Measurements from ENCODE around the gene GATD1.

Gene GATD1

DNA sequence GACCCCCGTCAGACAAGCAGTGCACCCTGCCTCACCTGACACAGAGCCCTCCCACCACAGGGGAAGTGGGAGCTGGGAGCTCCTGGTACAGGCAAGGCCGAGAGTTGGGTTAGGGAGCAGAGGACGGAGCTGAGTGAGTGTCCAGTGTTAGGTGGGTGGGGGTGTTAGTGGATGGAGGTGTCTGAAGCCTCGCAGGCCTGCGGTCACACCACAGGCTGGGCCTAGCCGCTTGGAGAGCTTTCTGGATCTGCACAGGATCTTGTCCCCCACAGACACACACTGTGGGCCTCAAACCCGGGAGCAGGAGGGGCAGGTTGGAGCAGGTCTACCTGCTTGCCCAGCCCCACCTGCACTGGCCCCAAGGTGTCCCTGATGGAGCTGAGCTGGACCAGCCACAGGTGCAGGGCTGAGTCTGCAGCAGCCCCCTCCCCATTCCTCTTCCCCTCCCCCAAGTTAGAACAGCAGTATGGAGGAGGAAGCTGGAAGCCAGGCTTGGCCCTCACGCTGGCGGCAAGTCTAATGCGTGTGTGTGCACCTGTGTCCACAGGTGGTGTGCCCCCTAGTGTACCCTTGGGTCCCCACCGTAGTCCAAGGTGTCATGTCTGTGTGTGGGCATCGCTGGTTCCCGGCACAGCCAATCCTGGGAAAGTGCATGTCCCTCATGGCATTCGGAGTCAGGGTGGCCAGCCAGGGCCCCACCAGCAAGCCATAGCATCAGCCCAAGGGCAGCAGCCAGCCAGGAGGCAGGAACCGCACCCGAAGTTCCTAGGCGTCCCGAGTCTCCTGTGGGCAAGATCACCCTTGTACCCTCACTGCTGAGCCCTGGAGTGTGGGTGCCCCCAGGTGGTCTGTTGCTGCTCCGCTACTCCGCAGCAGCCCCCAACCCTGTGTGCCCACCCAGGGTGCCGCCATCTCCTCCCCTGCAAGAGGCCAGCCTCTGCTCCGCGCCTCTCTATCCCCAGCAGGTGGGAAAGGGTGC lies 2.0 kb upstream of the GATD1 start:
- TF ChIP-seq, protein P1, sequence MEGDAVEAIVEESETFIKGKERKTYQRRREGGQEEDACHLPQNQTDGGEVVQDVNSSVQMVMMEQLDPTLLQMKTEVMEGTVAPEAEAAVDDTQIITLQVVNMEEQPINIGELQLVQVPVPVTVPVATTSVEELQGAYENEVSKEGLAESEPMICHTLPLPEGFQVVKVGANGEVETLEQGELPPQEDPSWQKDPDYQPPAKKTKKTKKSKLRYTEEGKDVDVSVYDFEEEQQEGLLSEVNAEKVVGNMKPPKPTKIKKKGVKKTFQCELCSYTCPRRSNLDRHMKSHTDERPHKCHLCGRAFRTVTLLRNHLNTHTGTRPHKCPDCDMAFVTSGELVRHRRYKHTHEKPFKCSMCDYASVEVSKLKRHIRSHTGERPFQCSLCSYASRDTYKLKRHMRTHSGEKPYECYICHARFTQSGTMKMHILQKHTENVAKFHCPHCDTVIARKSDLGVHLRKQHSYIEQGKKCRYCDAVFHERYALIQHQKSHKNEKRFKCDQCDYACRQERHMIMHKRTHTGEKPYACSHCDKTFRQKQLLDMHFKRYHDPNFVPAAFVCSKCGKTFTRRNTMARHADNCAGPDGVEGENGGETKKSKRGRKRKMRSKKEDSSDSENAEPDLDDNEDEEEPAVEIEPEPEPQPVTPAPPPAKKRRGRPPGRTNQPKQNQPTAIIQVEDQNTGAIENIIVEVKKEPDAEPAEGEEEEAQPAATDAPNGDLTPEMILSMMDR (IDR thresholded peaks at IDR 0.05): no peak
- H3K4me2 ChIP-seq (ENCODE audit: low read length): no peak overlapping the region
- no peak overlapping the region for H3K27ac ChIP-seq
- H3K9ac ChIP-seq: no peak overlapping the region
- H3K79me2 ChIP-seq: peaks cover 4% of the 10 kb centered on the region
- no peaks in the 10 kb centered on the region for H3K9me3 ChIP-seq (ENCODE audit: control insufficient read depth, low read length)
- H3K4me3 ChIP-seq (ENCODE audit: low read depth, low read length): no peak overlapping the region
- no peaks in the 10 kb centered on the region for H3K36me3 ChIP-seq (ENCODE audit: control insufficient read depth, insufficient read depth, low read length)
- no peak overlapping the region for H2AFZ ChIP-seq
- H3K27me3 ChIP-seq (ENCODE audit: control insufficient read depth, insufficient read depth, low read length): no peaks in the 10 kb centered on the region
- no peaks in the 10 kb centered on the region for H3K4me1 ChIP-seq

- H3K9ac ChIP-seq: no peak overlapping the region
- H3K36me3 ChIP-seq (ENCODE audit: control insufficient read depth, insufficient read depth, low read length): no peaks in the 10 kb centered on the region
- no peaks in the 10 kb centered on the region for H3K9me3 ChIP-seq (ENCODE audit: control insufficient read depth, low read length)
- peak overlapping the region; percentile 87 for H3K4me2 ChIP-seq (ENCODE audit: low read length)
- no peaks in the 10 kb centered on the region for H3K4me1 ChIP-seq
- no peaks in the 10 kb centered on the region for H3K27me3 ChIP-seq (ENCODE audit: control insufficient read depth, insufficient read depth, low read length)
- TF ChIP-seq, protein P1 (IDR thresholded peaks at IDR 0.05): no peak
- no peak overlapping the region for H2AFZ ChIP-seq
- H3K27ac ChIP-seq: no peak overlapping the region
- H3K79me2 ChIP-seq: peaks cover 4% of the 10 kb centered on the region
- peak overlapping the region; percentile 52 for H3K4me3 ChIP-seq (ENCODE audit: low read depth, low read length)
These were observed 563 bp downstream of the GATD1 start for GRCh38 chr11:776561-777287.

- H3K4me1 ChIP-seq: no peaks in the 10 kb centered on the region
- no peak overlapping the region for H3K27ac ChIP-seq
- no peaks in the 10 kb centered on the region for H3K9me3 ChIP-seq (ENCODE audit: control insufficient read depth, low read length)
These were observed 1.1 kb downstream of the GATD1 start for GRCh38 chr11:776263-776560.

DNA sequence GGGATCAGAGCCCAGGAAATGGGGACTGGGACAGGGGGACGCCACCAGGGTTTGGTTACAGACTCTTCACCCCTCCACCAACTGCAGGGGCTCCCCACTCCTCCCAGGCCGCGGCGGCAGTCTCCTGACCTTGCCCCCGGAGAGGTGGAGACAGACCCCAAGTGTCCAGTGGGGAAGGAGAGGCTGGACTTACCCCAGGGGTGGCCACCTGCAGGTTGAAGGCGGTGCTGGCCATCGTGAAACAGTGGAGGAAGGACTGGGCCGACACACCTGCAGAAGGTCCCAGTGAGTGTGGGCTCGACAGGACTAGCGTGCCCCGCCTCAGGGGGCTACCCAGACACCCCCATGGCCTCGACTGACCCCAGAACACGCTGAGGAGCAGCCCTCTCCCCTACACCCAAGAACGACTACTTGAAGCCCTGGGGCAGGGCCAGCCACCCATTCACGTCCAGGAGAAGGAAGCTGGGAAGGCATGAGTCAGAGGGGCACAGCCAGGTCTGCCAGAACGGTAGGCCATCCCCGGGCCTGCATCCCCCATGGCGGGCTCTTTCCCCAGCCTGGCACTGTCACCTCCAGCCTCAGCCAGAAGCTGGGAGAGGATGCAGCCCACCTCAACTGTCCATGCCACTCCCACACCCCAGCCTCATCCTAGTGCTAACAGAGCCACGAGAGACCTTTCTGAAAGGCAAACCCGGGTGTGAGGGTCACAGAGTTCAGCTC lies 2.3 kb downstream of the GATD1 start:
- TF ChIP-seq, protein P1 (IDR thresholded peaks at IDR 0.05): no peak
- H3K36me3 ChIP-seq (ENCODE audit: control insufficient read depth, insufficient read depth, low read length): no peaks in the 10 kb centered on the region
- H3K4me3 ChIP-seq (ENCODE audit: low read depth, low read length): no peak overlapping the region
- H3K79me2 ChIP-seq: peaks cover 4% of the 10 kb centered on the region
- H3K4me1 ChIP-seq: no peaks in the 10 kb centered on the region
- H3K9me3 ChIP-seq (ENCODE audit: control insufficient read depth, low read length): no peaks in the 10 kb centered on the region
- H3K4me2 ChIP-seq (ENCODE audit: low read length): no peak overlapping the region
- no peak overlapping the region for H2AFZ ChIP-seq
- H3K27me3 ChIP-seq (ENCODE audit: control insufficient read depth, insufficient read depth, low read length): no peaks in the 10 kb centered on the region
- H3K27ac ChIP-seq: no peak overlapping the region
- H3K9ac ChIP-seq: no peak overlapping the region

More at GRCh38 chr11:776263-776560, 1.1 kb downstream of the GATD1 start:
- peak overlapping the region; percentile 52 for H3K4me3 ChIP-seq (ENCODE audit: low read depth, low read length)
- no peak overlapping the region for H3K9ac ChIP-seq
- H3K36me3 ChIP-seq (ENCODE audit: control insufficient read depth, insufficient read depth, low read length): no peaks in the 10 kb centered on the region
- H2AFZ ChIP-seq: no peak overlapping the region
- no peaks in the 10 kb centered on the region for H3K27me3 ChIP-seq (ENCODE audit: control insufficient read depth, insufficient read depth, low read length)
- TF ChIP-seq, protein P1 (IDR thresholded peaks at IDR 0.05): no peak
- peaks cover 4% of the 10 kb centered on the region for H3K79me2 ChIP-seq
- H3K4me2 ChIP-seq (ENCODE audit: low read length): peak overlapping the region; percentile 87
